Stomach smooth muscle (tissue), 2 donors: Measurements from ENCODE around the gene MTA3.

Source experiments
- H3K27ac ChIP-seq: one replicate; pipeline ENCODE4 v1.7.0; 2013; ENCODE audit warnings: mild to moderate bottlenecking, low read length, inconsistent platforms
- H3K27me3 ChIP-seq, 2 donors: one replicate each; pipeline ENCODE4 v1.7.0; 2013; ENCODE audit warnings: low read length in 2 of 2; ENCODE audit not compliant: insufficient read depth in 2 of 2, control insufficient read depth in 1 of 2
- H3K36me3 ChIP-seq, 2 donors: one replicate each; pipeline ENCODE4 v1.7.0; 2013; ENCODE audit warnings: low read length in 2 of 2; ENCODE audit not compliant: control insufficient read depth in 2 of 2, insufficient read depth in 2 of 2
- H3K4me1 ChIP-seq: one replicate; pipeline ENCODE4 v1.7.0; 2013; ENCODE audit warnings: low read length; ENCODE audit not compliant: control insufficient read depth, insufficient read depth
- H3K4me3 ChIP-seq, 2 donors: one replicate each; pipeline ENCODE4 v1.7.0; 2013; ENCODE audit warnings: low read length in 2 of 2
- H3K9ac ChIP-seq, 2 donors: one replicate each; pipeline ENCODE4 v1.7.0; 2013; ENCODE audit warnings: low read length in 2 of 2, mild to moderate bottlenecking in 1 of 2
- H3K9me3 ChIP-seq, 2 donors: one replicate each; pipeline ENCODE4 v1.7.0; 2013; ENCODE audit warnings: low read length in 2 of 2; ENCODE audit not compliant: control insufficient read depth in 2 of 2
- donor health status: healthy.
- donor health status: Pancreatic carcinoma.

The MTA3 gene

GRCh38 chr2:42566837-42567321 is 1.6 kb upstream of the MTA3 start:
- Histone ChIP-seq H3K4me3 (no peak overlapping the region), H3K36me3 (no peaks in the 10 kb centered on the region), H3K9me3 (no peaks in the 10 kb centered on the region), H3K27me3 (no peaks in the 10 kb centered on the region), H3K4me1 (peaks cover 19% of the 10 kb centered on the region), H3K9ac (no peak overlapping the region), H3K27ac (peak overlapping the region; percentile 82)

DNA sequence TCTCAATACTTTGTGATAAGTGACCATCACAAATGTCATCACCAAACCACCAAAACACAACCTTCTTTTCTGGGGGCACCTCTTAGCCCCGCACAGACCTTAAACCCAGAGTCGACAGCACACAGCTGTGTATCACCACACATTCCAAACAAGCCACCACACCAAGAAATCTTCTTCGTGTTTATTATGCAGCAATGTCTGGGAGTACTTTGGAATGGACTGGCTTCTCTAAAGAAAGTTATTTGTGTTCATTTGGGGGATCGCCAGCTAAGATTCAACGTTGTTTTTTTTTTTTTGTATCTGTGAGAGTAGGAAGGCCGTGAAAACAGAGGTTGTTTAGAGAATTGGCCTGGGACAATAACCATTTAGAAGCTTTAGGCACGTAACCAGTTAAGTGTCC is 1.1 kb upstream of the MTA3 start:
- H3K4me3 ChIP-seq = peak overlapping the region in 1 of 2 donors; percentile 50
- H3K9me3 ChIP-seq = no peaks in the 10 kb centered on the region
- H3K36me3 ChIP-seq = no peaks in the 10 kb centered on the region
- H3K4me1 ChIP-seq = peaks cover 19% of the 10 kb centered on the region
- no peaks in the 10 kb centered on the region for H3K27me3 ChIP-seq
- peak overlapping the region; percentile 82 for H3K27ac ChIP-seq
- peak overlapping the region; percentile 36 to 41 for H3K9ac ChIP-seq

- H3K9me3 ChIP-seq = no peaks in the 10 kb centered on the region
- H3K27me3 ChIP-seq = no peaks in the 10 kb centered on the region
- peak overlapping the region; percentile 82 for H3K27ac ChIP-seq
- H3K36me3 ChIP-seq = no peaks in the 10 kb centered on the region
- peak overlapping the region; percentile 36 to 41 for H3K9ac ChIP-seq
- H3K4me1 ChIP-seq = peaks cover 19% of the 10 kb centered on the region
- peak overlapping the region; percentile 50 to 52 for H3K4me3 ChIP-seq
Observed at GRCh38 chr2:42567806-42568400, 529 bp upstream of the MTA3 start.

DNA sequence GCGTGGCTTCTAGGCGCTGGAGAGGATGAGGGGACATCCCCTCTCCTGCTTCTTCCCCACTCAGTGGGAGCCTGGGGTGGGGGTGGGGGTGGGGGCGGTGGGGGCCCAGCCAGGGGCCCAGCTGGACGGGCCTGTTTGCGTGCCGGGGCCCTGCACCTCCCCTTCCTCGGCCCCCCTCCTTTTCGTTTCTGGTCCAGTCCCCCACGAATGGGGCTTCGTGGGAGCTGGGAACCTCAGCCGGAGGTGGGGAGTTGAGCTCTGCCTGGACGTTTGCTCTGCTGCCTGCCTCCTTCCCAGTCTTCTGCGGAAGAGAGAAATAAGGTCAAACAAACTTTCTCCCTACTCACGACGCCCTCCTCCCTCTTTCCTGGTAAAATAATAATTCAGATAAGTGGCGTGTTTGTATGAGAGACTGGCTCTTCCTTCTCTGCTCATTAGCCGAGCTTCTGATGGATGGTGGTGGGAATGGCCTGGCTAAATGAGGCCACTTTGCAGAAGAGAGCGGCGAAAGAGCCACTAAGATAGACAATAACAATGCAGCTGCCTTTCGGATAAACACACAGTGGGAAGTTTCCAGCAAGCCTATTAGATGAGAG is 782 bp downstream of the MTA3 start:
- Histone ChIP-seq H3K4me1 (peaks cover 19% of the 10 kb centered on the region), H3K27ac (peak overlapping the region; percentile 46), H3K9ac (peak overlapping the region; percentile 71 to 81)

DNA sequence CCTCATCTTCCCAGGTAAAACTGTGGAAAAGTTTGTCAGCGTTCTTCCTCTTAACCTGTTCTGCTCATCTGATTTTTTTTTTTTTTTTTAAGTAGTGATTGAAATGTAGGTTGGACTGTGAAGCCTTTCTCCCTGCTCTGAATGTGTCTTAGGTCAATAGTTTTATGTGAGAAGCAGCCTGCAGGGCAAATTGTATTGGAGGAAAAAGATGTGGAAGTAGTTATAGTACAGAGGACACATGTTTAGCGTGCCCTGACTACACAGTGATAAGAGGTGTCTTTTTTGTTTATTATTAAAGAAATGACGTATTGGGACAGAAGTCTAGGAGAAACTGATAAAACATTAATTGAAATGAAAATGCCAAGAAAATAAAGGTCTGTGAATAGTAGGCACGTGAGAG is 1.5 kb downstream of the MTA3 start:
- Histone ChIP-seq H3K9me3 (no peaks in the 10 kb centered on the region), H3K27ac (no peak overlapping the region), H3K4me3 (peak overlapping the region; percentile 68 to 76), H3K36me3 (peaks cover 0 to 3% of the 10 kb centered on the region in 2 donors), H3K4me1 (peaks cover 19% of the 10 kb centered on the region), H3K27me3 (no peaks in the 10 kb centered on the region), H3K9ac (peak overlapping the region in 1 of 2 donors; percentile 64)

More for the DNA sequence above, 782 bp downstream of the MTA3 start:
- Histone ChIP-seq H3K36me3 (no peaks in the 10 kb centered on the region), H3K4me3 (peak overlapping the region; percentile 68 to 76), H3K9me3 (no peaks in the 10 kb centered on the region), H3K27me3 (no peaks in the 10 kb centered on the region)

DNA sequence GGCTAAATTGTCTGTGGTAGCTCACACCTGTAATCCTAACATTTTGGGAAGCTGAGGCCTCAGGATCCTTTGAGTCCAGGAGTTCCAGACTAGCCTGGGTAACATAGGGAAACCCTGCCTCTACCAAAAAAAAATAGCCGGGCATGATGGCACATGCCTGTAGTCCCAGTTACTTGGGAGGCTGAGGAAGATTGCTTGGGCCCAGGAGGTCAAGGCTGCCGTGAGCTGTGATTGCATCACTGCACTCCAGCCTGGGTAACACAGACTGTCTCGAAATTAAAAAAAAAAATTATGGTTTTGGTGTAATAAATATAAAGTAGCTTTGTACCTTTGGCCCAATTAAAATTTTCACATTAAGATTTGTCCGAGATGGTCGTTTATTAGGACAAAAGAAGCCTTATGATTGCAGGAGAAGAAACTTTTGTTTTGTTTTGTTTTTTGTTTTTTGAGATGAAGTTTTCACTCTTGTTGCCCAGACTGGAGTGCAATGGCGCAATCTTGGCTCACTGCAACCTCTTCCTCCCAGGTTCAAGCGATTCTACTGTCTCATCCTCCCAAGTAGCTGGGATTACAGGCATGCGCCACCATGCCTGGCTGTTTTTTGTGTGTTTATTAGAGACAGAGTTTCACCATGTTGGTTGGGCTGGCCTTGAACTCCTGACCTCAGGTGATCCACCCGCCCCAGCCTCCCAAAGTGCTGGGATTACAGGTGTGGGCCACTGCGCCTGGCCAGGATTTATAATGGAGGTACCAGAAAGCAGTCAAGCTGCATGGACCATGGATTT is 4.1 kb downstream of the MTA3 start:
- Histone ChIP-seq H3K9ac (no peak overlapping the region), H3K27me3 (no peaks in the 10 kb centered on the region), H3K27ac (no peak overlapping the region), H3K4me1 (peaks cover 16% of the 10 kb centered on the region), H3K9me3 (no peaks in the 10 kb centered on the region), H3K36me3 (peaks cover 0 to 8% of the 10 kb centered on the region in 2 donors), H3K4me3 (no peak overlapping the region)

DNA sequence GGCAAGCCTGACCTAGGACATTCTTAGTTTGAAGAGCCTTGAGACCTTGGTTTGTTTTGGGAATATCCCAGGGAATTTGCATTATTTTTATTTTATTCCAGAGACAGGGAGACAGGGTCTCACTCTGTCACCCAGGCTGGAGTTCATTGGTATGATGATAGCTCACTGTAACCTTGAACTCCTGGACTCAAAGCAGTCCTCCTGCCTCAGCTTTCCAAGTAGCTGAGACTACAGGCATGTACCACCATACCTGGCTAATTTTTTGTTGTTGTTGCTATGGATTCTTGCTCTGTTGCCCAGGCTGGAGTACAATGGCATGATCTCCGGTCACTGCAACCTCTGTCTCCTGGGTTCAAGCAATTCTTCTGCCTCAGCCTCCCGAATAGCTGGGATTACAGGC is 4.8 kb downstream of the MTA3 start:
- no peak overlapping the region for H3K9ac ChIP-seq
- H3K4me1 ChIP-seq = peaks cover 8% of the 10 kb centered on the region
- H3K27me3 ChIP-seq = no peaks in the 10 kb centered on the region
- no peak overlapping the region for H3K4me3 ChIP-seq
- H3K27ac ChIP-seq = no peak overlapping the region
- no peaks in the 10 kb centered on the region for H3K9me3 ChIP-seq
- peaks cover 0 to 8% of the 10 kb centered on the region in 2 donors for H3K36me3 ChIP-seq

- H3K9ac ChIP-seq = no peak overlapping the region
- no peaks in the 10 kb centered on the region for H3K9me3 ChIP-seq
- no peaks in the 10 kb centered on the region for H3K4me1 ChIP-seq
- peaks cover 9 to 14% of the 10 kb centered on the region in 2 donors for H3K36me3 ChIP-seq
- no peak overlapping the region for H3K4me3 ChIP-seq
- no peaks in the 10 kb centered on the region for H3K27me3 ChIP-seq
- H3K27ac ChIP-seq = no peak overlapping the region
Observed at GRCh38 chr2:42575458-42576064, 7.1 kb downstream of the MTA3 start.

- Histone ChIP-seq H3K9ac (no peak overlapping the region), H3K4me1 (no peaks in the 10 kb centered on the region), H3K27me3 (no peaks in the 10 kb centered on the region), H3K9me3 (no peaks in the 10 kb centered on the region), H3K36me3 (peaks cover 9 to 17% of the 10 kb centered on the region in 2 donors), H3K4me3 (no peak overlapping the region), H3K27ac (no peak overlapping the region)
Observed at GRCh38 chr2:42578621-42579020, 10.2 kb downstream of the MTA3 start.

DNA sequence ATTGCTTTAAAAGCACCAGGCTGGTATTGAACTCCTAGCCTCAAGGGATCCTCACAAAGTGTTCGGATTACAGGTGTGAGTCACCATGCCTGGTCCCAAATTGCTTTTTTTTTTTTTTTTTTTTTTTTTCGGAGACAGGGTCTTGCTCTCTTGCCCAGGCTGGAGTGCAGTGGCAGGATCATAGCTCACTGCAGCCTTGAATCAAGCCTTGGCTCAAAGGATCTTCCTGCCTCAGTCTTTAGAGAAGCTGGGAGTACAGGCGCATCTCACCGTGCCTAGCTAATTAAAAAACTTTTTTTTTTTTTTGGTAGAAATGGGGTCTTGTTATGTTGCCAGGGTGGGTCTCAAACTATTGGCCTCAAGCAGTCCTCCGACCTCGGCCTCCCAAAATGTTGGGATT is 12.8 kb downstream of the MTA3 start:
- Histone ChIP-seq H3K27me3 (no peaks in the 10 kb centered on the region), H3K4me1 (no peaks in the 10 kb centered on the region), H3K9me3 (no peaks in the 10 kb centered on the region), H3K9ac (no peak overlapping the region), H3K27ac (no peak overlapping the region), H3K4me3 (no peak overlapping the region), H3K36me3 (peaks cover 9% of the 10 kb centered on the region in 2 donors)
